GM19463 (cell line): ENCODE measurements around the gene ANKRD55.
"Not testable (repeated sequence)": the region's sequence is repeated elsewhere in the genome, so short reads cannot be mapped to it uniquely, and the experiment has no call there.

Source experiments
- ATAC-seq: cut with Tn5 transposase; IDR thresholded peaks from one replicate; pipeline ENCODE4 v1.9.1; 2021; ENCODE audit warnings: mild to moderate bottlenecking, moderate library complexity; ENCODE audit not compliant: unreplicated experiment

Gene ANKRD55

DNA sequence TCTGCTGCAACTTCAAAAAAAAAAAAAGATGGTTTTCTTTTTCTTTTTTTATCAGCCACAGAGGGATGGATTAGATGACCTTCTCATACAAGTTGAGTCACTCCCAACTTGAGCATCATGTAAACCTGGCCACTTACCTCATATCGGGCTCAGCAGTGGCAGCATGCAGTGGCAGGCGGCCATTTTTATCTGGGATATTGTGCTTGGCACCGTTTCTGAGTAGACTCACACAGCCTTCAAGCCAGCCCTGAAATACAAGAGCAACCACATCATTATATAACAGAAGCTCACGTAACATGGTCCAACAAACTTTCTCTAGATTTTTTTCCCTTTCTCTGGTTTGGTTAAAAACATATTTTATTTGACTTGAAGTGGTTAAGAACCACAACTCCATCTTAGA is 62.6 kb downstream of the ANKRD55 start:
- no peak for ATAC-seq

DNA sequence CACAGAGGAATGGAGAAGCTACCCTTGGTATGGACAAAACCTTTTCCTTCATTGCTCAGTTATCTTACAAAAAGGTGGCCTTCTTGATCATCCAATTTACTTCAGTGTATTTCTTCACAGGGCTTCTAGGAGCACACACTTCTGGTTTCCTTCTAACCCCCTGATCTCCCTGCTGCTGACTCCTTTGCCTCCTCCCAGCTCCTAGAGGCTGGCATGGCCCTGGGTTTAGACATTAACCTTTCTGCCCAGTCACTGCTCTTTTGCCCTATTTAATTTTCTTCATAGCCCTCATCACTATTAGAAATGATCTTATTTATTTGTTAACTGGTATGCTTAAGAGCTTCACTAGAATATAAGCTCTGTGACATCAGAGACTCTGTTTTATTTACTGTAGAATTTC is 63.2 kb downstream of the ANKRD55 start:
- no peak for ATAC-seq

DNA sequence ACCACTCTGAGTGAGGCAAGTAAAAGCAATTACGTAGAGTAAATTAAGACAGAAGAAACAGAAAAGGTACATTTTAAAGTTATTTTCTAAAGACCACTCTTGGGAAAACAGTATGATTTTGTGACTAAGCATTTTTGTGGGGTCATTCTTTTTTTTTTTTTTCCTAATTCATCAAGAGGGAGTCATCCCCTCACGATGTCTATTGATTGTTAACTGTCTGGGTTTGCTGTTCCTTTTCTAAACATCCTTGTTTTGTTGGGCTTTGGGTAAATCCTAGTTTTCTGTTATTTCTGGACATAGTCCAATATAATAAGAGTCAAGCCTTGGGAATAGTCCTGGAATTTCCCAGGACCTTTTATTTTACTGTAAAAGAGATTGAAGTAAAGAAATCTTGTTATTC is 63.8 kb downstream of the ANKRD55 start:
- no peak for ATAC-seq

DNA sequence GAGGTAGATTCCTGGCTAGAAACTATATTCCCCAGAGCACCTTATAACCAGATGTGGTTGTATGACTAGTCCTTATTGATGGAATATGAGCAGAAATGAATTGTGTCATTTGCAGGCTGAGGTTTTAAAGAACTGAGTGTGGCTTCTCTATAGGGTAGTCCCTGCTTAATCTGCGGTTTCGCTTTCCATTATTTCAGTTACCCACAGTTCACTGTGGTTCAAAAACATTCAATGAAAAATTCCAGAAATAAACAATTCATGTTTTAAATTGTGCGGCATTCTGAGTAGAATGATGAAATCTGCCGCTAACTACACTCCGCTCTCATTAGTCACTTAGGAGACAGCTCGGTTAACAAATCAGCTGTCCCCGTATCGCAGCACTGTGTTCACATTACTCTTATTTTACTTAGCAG is 65.1 kb downstream of the ANKRD55 start:
- ATAC-seq, result no peak

DNA sequence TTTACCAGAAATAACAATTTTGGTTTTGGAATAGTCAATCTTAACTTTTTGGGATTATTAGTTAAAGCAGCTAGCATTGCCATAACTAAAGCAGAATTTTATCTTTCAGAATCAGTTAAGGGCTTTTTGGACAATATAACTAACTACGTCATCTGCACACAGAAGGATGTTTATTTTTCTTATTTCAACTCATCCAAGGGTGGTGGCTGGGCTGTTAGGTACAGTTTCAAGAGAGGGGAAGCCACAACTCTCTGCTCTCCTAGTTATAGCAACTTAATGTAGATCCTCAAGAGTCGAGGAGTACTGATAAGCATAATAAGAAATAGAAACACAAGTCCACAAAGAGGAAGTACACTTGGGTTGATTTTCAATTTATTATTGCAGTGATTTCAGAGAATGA is 65.6 kb downstream of the ANKRD55 start:
- ATAC-seq, result no peak

DNA sequence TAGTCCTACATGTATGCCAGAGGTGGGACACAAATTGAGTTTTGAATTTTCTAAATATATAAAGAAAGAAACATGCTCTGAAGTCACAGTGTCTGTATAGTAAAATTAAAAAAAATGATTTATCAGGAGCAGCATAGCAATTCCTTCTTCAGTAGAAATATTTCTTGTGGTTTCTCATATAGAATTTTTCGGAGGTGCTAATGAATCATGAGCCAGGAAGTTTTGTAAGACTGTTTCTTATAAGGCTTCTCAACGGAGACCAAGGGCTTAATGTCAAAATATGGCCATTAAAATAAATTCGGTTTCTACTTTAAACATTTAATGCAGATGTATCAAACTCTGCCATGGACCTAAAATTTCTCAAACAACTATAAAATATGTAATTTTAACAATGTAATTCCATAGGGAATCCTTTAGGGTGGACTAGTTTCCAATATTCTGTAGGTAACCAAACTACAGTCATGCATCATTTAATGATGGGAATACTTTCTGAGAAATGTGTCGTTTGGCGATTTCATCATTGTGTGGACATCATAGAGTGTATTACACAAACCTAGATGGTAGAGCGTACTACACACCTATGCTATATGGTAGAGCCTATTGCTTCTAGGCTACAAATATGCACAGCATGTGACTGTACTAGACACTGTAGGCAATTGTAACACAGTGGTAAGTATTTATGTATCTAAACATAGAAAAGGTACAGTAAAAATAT is 66.3 kb downstream of the ANKRD55 start:
- no peak for ATAC-seq

DNA sequence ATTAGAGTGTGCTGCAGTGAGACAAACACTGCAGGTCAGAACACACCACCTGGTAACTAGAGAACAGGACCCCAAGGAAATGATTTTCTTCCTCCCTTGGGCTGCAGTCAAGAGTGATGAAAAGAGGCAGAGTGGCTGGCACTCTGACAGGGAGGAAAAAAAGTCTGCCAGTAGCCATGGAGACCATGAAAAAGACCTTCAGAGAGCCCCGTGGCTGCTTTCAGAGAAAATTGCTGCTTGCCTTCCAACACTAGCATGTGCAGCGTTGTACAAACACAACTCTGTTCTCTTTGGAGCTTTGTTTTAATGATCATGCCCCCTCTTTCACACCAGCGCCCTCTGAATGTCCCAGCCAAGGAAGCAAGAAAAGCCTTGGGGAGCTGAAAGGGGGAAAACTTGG is 68.8 kb downstream of the ANKRD55 start:
- ATAC-seq, result no peak

DNA sequence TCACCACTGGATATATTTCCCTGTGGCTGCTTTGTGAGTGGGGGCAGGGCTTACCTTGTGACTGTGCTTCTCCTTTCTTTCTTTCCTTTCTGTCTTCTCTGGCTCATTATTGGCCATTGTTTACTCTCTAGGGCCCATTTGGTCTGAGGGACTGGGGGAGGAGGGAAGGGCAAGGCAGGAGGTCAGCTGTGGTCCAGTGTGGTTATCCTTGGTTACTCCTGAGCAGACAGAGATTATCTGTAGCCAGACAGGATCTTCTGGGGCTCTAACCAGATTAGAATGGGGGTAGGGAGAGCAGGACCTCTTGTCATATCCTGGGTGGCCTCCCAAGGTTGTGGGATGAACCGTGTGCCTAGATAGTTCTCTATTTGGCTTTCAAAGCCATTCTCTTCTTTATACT is 71.2 kb downstream of the ANKRD55 start:
- no peak for ATAC-seq

DNA sequence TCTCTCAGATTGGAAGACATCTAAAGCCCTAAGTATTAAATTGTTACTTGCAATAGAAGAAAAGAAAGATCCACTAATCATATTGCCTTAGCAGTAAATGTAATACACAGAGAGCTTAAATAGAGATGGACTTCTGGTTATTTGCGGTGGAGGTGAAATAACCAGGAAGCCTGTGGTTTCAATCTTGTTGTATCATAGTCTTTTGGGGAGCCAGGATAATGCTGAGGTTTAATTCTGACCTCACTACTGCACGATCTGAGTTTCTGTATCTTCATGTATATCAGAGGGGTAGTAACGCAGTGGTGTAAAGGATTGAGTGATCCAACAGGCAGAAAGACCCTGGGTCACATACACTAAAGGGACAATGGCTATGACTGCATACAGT is 71.7 kb downstream of the ANKRD55 start:
- ATAC-seq, result no peak

DNA sequence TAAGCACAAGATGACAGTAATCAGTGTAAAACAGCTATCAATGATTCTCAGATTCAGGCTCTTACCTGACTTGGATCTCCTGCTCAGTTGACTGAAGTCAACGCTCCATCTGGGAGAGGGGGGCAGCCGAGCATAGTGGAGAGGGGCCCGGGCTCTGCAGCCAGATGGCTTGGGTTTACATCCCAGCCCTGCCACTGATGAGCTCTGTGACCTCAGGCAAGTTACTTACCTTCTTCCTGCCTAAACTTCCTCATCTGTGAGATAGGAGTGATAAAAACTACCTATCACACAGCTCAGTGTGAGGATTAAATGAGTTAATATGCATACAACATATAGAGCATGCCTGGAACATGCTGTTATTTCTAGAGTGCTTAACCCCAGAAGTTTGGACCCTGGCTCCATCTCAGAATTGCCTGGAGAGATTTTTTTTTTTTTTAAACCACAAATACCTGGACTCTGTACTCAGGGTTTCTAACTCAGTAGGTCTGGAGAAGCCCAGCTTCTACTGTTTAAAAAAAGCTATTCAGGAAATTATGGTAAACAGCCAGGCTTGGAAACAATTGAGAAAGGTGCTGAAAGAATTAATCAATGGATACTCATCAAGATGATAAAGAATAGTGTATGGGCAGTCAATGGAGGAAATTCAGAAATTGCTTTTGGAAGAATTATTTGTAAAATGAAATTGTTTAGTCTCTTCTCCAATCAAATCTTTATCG is 72.2 kb downstream of the ANKRD55 start:
- ATAC-seq, result no peak

DNA sequence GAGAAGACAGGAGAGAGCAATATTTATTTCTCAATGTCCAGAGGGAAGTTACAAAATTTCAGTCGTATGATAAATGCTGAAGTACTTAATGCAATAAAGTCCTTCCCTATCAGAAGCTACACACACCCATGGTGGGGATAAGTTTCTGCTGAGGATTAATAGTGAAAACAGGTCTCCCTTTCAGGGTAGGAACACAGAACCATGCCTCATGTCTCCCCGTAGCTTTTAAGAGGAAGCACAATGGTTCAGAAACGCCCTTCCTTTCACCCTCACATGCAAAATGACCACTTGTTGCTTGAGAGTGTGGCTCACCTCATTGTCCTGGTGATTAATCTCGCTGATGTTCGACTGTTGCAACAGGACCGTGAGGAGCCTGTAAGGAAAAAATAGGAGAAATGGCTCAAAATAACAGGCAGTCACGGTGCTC is 73.6 kb downstream of the ANKRD55 start:
- no peak for ATAC-seq

DNA sequence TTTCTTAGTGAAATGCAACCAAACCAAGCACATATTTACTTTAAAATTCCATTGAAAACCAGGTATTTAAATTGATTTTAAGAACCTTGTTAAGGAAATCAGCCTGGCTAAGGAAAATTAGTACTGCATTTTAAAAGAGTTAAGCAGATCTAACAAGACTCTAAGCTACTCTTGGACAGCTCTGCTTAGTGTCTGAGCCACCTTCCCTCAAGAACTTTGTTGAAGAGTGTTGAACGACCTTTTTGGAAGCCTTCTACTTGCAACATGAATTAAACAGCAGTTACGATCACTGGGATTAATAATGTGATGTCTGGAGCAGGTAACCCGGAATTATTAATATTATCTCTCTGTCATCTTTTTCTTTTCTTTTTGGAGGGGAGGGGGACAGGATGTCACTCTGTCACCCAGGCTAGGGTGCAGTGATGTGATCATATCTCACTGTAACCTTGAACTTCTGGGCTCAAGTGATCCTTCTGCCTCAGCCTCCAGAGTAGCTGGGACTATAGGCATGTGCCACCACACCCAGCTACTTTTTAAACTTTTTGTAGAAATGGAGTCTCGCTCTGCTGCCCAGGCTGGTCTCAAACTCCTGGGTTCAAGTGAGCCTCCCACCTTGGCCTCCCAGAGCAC is 74.7 kb downstream of the ANKRD55 start:
- ATAC-seq, result no peak

DNA sequence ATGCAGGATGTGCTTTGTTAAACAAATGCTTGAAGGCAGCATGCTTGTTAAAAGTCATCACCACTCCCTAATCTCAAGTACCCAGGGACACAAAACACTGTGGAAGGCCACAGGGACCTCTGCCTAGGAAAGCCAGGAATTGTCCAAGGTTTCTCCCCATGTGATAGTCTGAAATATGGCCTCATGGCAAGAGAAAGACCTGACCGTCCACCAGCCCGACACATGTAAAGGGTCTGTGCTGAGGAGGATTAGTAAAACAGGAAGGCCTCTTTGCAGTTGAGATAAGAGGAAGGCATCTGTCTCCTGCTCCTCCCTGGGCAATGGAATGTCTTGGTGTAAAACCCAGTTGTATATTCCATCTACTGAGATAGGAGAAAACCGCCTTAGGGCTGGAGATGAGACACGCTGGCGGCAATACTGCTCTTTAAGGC is 75.9 kb downstream of the ANKRD55 start:
- not testable (repeated sequence) for ATAC-seq

DNA sequence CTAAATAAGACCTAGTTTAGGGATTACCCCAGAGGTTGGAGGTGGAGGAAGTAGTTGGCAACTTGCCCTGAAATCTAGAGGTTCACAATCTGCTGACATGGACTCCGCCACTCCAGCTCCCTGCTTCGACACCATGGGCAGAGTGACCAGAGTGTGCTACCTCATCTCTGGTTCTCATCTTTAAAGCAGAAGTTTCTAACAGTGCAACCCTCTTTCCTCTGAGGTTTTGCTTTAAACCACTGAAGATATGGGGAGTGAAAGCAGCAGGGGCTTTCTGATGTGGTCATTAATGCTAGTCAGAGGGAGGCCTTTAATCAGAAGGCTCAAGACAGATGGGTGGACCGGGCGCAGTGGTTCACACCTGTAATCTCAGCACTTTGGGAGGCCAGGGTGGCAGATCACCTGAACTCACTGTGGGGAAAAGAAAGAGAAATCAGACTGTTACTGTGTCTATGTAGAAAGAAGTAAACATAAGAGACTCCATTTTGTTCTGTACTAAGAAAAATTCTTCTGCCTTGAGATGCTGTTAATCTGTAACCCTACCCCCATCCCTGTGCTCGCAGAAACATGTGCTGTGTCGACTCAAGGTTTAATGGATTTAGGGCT is 76.4 kb downstream of the ANKRD55 start:
- ATAC-seq, result peak; percentile 74

DNA sequence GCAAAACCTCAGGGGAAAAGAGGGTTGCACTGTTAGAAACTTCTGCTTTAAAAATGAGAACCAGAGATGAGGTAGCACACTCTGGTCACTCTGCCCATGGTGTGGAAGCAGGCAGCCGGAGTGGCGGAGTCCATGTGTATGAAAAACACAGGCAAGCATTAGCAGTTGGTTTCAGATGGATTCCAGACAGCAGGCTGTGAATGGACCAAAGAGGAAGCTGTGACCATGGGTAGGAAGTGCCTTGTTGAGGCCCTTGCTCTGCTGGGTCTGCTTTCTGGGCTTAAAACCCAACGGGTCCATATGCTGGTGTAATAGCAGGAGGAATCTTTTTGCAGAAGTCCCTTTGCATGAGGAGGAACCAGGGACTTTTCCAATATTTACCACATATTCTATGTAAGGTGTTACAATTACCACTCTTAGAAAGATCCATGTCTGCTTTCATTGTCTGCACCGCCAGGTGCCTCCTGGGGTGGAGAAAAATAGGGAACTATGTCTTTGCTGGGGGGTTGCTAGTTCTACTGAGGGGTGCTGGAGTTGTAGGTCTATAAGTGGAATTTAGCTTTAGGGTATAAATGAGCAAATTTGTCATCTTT is 77.0 kb downstream of the ANKRD55 start:
- ATAC-seq, result peak; percentile 12

DNA sequence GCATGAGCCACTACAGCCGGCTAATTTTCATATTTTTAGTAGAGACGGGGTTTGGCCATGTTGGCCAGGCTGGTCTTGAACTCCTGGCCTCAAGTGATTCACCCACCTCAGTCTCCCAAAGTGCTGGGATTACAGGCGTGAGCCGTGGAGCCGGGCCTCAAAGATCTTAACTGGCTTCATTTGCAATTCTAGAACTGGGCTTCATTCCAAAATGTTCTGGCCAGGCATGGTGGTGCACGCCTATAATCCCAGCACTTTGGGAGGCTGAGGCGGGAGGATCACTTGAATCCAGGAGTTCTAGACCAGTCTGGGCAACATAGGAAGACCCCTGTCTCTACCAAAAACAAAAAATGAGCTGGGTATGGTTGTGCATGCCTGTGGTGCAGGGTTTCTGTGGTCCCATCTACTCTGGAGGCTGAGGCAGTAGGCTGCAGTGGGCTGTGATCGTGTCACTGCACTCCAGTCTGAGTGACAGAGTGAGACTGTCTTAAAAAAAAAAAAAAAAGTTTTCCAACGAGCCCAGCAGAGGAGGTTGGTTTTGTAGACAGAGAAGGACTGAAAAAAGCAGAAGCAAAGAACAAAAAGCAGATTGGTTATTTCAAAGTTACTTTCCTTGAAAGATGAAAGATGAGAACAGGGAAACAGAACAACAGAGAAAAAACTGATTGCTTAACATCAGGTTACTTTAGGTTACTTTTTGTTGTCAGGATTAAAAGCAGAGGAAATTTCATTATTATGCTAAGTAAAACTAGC is 78.2 kb downstream of the ANKRD55 start:
- no peak for ATAC-seq

DNA sequence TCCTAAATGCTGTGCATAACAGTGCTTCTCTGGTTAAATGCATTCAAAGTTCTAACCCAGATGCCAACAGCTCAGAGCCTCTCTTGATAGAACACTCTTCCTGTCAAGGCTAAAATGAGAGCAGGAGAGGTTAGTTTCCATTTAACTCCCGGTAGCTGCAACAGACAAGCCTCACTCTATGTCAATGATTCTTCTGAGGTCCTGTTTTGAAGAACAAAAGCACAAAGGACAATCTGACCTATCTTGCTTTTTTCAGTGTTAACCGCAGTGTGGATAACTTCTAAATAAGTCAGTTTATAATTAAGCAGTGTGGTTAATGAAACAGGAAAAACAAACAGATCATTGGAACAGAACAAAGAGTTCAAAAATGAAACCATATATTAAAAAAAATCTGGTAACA is 80.7 kb downstream of the ANKRD55 start:
- ATAC-seq, result peak; percentile 14

DNA sequence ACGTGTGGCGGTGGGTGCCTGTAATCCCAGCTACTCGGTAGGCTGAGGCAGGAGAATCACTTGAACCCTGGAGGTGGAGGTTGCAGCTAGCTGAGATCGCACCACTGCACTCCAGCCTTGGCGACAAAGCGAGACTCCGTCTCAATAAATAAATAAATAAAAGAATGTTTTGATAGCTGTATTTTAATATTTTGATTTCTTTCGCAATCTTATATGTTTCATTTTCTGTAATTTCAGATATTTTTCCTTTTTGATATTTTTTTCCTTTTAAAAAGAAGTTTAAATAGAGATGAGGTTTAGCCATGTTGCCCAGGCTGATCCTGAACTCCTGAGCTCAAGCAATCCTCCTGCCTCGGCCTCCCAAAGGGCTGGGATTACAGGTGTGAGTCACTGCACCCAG is 82.4 kb downstream of the ANKRD55 start:
- not testable (repeated sequence) for ATAC-seq

DNA sequence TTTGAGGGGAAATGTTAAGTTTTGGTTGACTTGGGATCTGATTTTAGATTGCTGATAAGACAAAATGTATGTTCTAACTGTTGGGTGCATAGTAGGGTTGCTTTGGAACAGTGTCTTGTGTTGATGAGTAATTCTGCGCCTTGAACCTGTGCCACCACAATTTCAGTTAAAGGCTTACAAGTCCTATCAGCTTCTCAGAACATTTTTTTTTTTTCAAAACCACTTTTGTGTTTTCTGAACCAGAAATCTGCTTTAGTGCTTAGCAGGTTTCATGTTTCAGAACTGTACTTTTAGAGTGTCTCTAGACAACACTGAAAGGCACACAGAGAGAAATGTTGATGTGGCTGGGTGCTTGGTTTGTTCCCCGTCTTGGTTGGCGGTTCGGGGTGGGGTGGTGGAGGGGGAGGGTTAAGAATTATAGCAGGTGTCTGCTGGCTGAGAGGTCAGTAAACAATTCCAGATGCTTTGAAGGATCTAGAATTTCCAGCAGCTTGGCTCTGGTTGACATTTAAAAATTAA is 84.6 kb downstream of the ANKRD55 start:
- ATAC-seq, result peak; percentile 90

DNA sequence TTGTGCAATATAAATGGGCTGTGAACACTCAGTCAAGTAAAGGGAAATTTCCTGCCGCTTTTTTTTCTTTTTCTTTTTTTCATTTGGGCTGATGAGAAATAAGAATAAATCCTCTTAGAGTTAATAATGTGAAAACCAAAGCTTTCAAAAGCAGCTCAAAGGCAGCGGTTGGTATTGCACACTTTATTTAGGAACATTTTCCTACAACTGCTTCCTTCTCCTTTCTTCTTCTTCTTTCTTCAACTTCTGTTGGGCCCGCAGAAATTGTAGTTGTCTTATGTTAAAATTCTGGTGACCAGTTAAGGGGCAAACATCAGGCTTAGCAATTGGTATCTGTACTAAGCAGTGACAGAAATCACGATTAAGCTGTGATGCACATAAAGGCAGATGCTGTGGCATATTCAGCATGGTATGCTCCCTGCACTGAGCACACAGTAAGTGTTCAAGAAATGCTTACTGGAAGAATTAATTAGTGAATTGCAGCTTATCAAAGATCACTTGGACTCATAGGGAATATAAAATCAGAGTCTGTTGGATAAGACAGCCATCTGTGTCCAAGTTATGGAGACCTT is 85.4 kb downstream of the ANKRD55 start:
- ATAC-seq, result no peak
